Activated CD4-positive, alpha-beta T cell treated with anti-CD3 and anti-CD28 coated beads, Interleukin-2, amount 50 U/mL, for 24 hours (primary cell): Measurements from ENCODE around the gene OLFML2B.

Experiments used
- DNase-seq, 2 donors: peaks; one replicate each; pipeline ENCODE4 v3.0.0-alpha.2; 2020; ENCODE audit warnings: low read depth in 1 of 2, low spot score in 1 of 2

Gene OLFML2B

GRCh38 chr1:161948435-161948834 is 75.2 kb downstream of the OLFML2B start:
- no peak for DNase-seq

- no peak for DNase-seq
Observed at GRCh38 chr1:161946071-161946987, 77.3 kb downstream of the OLFML2B start.

- no peak for DNase-seq
Observed at GRCh38 chr1:161945306-161946060, 78.2 kb downstream of the OLFML2B start.

DNA sequence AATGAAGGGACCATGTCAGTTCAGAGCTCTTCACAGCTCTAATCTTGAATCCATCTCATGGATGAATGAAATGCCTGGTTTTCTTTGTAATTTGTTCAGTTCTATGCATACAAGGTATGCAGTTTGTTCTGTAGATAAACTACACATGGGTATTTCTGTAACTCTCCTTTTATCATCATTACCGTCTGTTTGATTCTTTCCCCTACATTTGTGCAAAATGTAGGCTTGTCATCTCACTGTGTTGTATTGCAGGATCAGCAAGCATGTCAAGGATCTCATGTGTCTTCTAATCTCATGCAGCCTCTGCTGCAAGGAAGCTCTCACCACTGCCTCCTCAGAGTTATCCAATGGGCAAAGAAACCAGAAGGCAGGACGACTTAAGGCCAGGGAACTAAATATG is 79.3 kb downstream of the OLFML2B start:
- DNase-seq, result no peak

GRCh38 chr1:161943737-161944136 is 79.9 kb downstream of the OLFML2B start:
- no peak for DNase-seq

DNA sequence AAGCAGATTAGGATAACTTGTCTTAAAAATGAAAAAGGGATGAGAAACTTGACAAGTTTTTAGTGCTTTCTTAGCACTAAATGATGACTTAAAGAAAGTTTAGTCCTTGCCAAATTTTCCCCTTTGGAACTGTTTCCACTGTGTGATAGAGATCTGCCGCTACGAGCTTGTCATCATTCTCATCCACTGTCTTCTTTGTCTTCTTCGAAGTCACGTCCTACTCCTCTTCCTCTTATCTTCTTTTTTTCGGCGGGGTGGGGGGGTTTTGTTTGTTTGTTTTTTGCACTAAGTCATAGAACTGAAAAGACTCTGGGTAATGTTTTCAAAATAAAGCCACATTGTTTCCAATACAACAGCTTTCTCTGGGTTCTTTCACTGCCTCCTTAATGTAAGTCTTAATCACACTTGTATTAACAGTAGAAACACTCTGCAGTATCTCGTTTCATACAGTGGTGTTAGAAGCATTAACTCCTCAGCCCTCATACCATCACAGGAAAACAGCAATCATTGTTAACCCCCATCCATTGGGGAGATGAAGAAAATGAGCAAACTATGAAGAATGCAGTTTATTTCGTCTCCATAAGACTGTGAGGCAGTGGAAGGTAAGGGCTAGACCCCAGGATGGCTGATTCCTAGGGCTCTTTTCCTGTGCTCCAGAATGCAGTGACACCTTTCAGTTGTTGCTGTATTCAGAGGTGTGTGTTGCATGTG is 81.8 kb downstream of the OLFML2B start:
- DNase-seq, result no peak

DNA sequence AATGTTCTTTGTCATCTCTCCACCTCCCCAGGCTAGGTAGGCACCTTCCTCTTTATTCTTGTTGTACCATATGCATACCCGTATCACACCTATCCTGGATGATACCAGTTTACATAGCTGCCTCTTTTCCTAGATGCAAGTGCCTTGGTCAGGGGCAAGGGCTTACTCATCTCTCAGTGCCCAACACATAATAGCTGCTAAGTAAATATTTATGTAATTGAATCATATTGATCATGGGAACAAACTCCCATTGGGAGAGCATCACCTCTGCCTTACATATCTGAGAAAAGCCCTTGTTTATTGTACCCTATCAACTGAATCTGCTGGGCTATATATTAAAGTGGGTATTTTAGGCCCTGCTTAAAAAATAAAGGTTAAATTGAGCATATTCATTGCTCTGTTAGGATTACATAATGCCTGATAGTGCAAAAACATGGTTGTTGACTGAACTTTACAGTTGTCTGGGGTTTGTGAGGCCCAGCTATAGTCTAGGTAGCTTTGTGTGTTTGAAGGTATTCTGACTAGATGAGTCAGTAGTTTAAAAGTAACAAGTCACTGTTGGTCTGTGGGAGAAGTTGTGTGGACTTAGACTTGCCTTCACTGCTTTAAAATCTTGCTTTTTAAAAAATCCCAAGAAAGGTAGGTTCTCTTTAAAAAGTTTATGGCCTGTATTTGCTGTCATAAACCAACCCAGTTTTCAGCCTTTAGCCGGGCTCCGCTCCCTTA is 82.6 kb downstream of the OLFML2B start:
- no peak for DNase-seq

DNA sequence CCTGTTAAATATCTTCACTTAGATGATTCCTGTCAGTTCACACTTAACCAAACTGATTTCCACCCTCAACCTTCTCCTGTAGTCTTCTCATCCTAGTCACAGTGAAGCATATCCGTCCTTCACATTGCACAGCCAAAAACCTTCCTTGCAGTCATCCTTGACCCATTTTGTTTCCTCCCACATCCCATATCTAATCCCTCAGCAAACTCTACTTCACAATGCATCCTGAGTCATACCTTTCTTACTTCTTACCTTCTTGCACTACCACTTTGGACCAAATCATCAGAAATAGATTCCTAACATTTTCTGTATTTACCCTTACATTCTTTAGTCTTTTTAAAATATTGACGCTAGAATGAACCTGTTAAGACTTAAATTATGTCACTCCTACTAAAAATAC is 86.9 kb downstream of the OLFML2B start:
- DNase-seq, result no peak

- DNase-seq, result no peak
Observed at GRCh38 chr1:161935264-161935663, 88.4 kb downstream of the OLFML2B start.

GRCh38 chr1:161933592-161934588 is 89.8 kb downstream of the OLFML2B start:
- DNase-seq, result no peak
